Activated T-cell treated with anti-CD3 and anti-CD28 coated beads for 4 hours (primary cell): ENCODE measurements around the gene NHLRC4.
A peak's percentile ranks its signal among the peaks of the same experiment; 100 is the strongest.

Source experiments
- DNase-seq: peaks from one replicate; pipeline ENCODE4 v3.0.0-alpha.2; 2020

The NHLRC4 gene

DNA sequence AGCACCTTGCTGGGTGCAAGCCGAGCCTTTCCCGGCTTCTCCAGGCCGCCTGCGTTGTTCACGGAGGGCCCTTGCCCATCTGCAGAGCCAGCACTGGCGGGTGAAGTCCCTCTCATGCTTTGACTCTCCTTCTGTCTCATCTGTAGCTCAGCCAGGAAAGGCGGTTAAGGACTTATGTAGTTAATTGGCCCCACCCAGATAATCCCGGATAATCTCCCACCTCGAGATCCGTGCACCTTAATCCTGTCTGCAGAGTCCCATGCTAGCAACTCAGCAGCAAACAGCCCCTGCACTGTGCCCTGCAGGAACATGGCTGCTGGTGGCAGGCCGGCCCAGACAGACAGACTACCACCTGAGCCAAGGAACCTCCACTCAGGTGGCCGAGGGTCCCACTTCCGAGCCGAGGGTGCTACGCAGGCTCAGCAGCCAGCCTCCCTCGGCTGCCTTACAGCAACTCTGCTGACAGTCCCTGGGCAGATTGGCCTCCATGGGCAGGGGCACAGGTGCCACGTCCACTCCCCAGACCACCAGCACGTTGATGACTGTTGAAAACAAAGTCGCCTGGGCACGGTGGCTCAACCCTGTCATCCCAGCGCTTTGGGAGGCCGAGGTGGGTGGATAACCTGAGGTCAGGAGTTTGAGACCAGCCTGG lies 40.0 kb downstream of the NHLRC4 start:
- DNase-seq = no peak

GRCh38 chr16:608019-608418 lies 41.2 kb downstream of the NHLRC4 start:
- DNase-seq = no peak

DNA sequence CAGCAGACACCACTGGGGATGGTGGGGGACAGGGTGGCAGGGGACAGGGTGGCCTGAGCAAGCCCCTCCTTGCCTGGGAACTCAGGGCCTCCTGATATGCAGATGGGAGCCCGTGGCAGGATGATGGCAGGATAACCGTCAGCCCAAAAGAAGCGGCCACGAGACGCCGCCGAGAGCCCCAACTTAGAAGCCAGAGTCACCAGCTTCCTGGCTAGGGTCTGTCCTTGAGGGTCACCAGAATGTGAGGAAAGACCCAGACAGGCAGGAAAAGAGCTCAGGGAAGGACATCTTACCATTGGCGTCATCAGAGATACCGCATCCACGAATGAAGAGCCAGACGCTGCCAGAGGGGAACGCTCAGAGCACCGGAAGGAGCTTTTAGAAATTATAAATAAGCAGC lies 42.5 kb downstream of the NHLRC4 start:
- no peak for DNase-seq

DNA sequence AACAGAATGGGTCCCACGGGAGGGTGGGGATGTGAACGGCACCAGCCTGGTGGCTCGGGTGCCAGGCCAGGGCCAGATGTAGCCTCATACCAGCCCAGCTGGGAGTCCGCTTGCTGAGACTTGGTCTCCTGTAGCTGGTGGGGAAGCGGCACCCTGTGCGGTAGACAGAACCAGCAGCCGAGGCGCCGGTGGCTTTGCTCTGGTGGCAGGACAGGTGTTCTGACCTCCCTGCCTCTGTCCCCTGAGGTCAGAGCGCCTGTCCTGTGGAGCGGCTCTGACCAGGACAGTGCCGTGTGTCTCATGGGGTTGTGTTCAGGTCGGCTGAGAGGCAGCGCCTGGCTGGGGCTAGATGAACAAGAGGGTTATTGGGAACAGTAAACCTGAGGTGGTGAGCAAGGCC lies 43.2 kb downstream of the NHLRC4 start:
- DNase-seq = no peak

GRCh38 chr16:610513-611381 lies 43.9 kb downstream of the NHLRC4 start:
- peak; percentile 42 for DNase-seq

- no peak for DNase-seq
Observed at GRCh38 chr16:615122-615521, 48.3 kb downstream of the NHLRC4 start.

DNA sequence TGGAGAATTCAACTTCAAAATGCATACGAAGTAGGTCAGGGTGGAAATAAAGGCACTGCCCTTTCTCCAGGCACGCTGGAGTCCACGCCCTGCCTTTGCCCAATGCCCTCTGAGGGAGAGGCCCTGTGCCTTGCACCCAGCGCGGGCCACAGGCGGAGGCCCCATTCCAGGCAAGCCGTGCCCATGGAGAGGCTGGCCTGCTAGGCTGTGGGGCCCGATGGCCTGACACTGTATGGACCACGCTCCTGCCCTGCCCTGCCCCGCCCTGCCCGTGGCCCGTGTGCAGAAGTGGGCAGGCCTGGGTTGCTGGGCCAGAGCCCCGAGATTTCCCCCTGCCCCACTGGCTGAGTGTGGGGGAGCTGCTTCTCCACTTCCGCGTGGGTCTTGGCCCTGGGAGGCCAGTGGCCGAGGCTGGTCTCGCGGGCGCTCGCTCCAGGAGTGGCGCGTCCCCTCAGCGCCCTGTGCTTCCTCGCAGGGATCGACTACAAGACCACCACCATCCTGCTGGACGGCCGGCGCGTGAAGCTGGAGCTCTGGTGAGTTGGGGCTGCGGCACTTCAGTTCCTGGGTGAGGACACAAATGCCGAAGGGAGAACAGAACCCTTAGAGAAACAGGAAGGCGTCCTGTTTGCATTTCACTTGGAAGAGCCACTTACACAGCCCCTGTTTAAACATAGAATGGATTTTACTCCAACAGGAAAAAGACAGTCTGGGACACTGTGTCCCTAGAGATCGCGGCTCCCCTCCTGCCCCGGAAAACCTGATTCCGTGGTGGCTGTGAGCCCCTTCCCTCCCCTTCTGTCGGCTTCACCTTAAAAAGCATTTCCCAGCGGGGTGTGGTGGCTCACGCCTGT lies 50.2 kb downstream of the NHLRC4 start:
- no peak for DNase-seq

DNA sequence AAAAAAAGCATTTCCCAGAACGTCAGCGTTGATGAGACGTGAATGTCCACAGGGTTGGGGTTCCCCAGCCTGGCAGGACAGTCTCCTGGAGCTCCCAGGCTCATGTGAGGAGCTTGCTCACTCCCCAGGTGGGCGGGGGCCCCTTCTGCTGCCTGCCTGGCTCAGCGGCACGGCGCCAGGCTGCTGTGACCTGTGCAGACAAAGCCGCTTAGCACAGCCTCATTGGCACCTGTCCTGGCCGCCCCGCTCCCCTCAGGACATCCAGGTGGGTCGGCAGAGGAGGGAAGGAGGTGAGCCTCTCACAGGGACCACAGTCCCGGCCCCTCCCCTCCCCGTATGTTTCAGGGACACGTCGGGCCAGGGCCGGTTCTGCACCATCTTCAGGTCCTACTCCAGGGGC lies 51.0 kb downstream of the NHLRC4 start:
- no peak for DNase-seq
